NCI-H226 (cell line): ENCODE results near the gene CNPPD1.

Source experiments
- DNase-seq: peaks from one replicate; pipeline ENCODE4 v3.0.0-alpha.2; 2015

The CNPPD1 gene

GRCh38 chr2:219176818-219177551, at the start of gene CNPPD1:
TSS of gene CNPPD1 (minus strand) at chr2:219176925. CDS start at chr2:219176828, 97 bp downstream.
- DNase-seq = peak; percentile 85

GRCh38 chr2:219225350-219225749, 48.6 kb upstream of the CNPPD1 start:
- no peak for DNase-seq

- no peak for DNase-seq
Measured at GRCh38 chr2:219223831-219224610, 47.3 kb upstream of the CNPPD1 start.

DNA sequence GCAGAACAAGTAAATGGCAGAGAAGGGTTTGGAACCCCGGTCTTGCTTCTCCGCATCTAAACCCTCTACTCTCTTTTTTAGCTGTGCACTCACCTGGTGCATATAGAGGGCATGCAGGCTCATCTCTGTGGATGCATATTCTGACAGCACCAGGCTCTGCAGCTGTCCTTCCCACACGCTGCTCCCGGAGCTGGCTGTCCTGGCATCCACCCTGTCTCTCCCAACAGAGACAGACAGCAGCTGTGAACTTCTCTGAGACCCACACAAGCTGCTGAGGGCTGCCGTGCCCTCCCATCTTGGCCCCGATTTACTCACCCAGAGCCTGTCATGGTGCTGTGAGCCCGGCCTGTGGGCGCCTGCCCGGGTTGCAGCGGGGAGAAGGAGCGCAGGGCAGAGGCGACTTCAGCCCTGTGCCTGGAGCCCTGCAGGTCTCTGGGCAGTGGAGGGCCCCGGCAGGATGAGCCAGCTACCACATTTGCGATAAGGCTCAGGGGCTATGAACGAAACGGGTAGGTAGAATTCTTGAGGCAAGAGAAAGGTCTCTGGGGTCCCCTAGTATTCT, 45.3 kb upstream of the CNPPD1 start:
- no peak for DNase-seq

DNA sequence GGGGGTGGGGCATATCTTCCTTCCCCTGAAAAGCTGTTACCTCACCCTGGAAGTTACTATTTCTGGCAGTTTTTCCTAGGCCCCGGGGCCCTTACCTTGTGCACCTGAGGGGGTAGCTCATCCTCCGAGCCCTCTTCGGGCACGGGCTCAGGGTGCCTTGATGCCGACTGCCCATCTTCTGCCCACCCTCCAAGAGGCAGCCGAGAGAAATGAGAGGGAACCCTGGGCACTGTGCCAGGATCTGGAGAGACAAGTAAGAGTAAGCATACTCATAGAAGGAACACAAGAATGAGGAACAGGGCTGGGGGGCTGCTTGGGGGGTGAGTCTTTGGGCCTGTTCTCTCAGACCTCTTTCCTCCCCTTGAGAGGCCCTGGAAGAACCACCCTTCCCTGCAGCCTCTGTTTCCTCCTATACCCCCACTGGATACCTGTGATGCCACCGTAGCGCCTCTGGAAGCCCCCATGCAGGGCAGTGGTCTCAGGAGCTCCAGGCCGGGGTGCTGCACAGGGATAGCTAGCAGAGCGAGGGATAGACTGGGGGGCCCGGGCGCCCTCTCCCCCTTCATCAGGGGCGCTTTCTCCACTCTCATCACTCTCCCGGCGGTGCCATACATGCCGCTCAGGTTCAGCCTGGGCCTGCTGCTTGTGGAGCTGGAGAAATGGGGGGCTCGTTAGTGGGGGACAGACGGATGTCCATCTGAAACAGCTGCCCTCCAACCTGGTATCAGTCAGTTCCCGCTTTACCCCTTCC, 44.1 kb upstream of the CNPPD1 start:
- DNase-seq = no peak

GRCh38 chr2:219219784-219220532, 43.2 kb upstream of the CNPPD1 start:
- no peak for DNase-seq

DNA sequence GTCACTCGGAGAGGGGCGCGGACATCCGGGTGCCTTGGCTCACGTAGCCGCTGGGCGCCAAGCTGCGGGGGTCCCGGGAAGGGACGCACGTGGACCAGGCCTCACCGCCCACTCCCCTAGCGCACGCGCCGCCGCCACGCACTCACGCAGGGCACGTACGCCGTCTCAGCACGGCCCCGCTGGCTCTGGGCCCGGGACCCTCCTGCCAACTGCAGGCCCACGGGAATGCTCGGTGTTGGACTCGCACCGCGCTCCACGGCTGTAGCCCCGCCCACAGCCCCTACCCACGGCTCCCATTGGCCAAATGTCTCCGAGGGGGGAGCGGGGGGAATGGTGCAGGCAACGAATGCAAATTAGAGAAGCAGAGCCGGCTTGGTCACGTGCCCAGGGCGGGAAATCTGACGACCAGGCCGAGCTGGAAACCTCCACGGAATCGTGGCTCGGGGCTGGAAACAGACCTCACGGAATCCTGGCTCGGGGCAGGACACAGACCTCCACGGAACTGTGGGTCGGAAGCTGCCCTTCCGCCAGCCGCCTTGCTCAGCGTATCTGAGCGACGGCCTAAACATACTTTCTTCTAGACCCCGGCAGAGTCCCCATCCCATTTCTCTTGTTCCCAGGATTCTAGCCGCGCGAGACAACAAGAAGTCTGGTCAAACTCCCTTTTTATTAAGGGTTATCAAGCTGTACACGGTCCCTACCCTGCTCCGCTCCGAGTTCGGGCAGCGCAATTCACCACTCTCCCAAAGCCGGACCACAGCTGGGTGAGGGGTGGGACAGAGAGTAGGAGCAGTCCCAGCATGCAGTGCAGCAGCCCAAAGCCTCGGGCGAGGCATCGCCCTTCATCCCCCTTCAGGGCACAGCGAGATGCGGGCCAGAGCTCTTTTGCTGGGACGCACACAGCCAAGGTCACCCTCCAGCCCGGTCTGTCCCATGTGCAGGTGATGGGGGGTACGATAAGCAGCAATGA, 42.3 kb upstream of the CNPPD1 start, which contains the start of gene ABCB6:
ABCB6 (minus strand) TSS at position 227 of the 970 bp plus-strand sequence. CDS start 285 bp downstream, outside the sequence.
- peak; percentile 96 for DNase-seq

DNA sequence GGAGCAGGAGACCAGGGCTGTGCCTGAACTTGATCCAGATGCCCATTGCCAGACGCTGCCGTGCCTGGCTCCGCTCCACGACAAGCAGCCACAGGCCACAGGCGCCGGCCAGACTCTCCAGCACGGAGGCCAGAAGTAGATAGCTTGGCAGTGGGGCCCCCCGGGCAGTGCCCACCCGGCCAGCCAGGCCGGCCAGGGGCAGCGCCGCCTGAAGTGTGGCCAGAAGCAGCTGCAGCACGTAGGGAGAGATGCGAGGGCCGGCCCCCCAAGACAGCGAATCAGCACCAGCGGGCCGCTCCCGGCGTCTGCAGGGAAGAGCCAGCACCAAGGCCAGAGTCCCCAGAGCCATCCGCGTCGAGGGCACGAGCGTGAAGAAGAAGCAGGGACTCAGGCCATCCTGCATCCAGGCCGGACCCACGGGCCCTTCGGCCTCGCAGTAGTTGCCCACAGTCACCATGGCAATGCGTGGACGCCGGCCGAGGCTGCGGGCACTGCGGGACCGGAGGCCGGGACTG, 41.5 kb upstream of the CNPPD1 start:
- peak; percentile 76 for DNase-seq

DNA sequence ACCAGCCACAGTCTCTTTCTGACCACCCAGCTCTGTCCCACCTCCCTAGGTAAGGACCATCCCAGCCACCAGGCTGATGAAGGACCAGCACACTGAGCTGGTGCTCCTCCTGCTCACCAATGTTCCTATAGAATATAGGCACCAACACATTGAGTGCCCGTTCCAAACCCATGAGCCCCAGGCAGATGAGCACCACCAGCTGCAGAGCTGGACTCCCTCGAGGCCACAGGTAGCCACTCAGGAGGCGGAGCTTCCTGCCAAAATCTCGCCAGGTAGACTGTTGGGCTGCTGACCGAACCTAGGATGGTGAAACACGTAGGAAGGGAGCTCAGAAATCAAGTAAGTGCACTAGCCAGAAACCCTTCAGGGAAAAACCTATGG, 39.8 kb upstream of the CNPPD1 start:
- DNase-seq = no peak

DNA sequence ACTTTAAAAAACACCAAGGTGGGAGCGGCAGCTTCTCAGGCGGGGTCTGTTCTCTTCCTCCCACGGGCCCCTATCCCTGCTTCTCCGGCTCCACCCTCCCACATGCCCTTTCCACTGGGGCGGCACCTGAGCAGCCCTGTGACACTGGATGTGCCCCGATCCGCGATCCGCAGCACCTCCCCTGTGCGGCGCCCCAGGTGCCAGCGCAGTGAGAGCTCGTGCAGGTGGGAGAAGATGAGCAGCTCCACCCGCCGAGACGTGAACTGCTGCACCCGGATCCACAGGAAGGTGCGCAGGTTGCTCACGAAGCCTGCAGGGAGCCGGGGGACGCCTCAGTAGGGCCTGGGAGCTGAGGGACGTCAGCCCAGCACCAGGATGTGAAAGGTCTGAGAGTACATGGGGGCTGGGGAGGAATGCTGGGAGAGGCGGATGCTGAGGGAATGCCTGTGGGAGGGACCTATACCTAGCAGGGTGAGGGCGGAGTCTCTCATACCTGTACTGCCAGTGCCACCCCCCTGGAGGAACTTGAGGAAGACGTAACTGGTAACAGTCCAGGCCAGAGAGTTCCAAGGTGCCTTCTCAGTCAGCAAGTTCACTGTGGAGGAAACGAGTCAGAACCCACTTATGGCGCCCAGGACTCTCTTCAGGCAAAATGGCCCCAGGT, 39.3 kb upstream of the CNPPD1 start:
- DNase-seq = no peak

GRCh38 chr2:219214786-219215185, 38.1 kb upstream of the CNPPD1 start:
- DNase-seq = no peak

- no peak for DNase-seq
Measured at GRCh38 chr2:219214141-219214540, 37.4 kb upstream of the CNPPD1 start.

- no peak for DNase-seq
Measured at GRCh38 chr2:219213486-219214071, 36.9 kb upstream of the CNPPD1 start.

- DNase-seq = no peak
Measured at GRCh38 chr2:219213026-219213415, 36.3 kb upstream of the CNPPD1 start.

DNA sequence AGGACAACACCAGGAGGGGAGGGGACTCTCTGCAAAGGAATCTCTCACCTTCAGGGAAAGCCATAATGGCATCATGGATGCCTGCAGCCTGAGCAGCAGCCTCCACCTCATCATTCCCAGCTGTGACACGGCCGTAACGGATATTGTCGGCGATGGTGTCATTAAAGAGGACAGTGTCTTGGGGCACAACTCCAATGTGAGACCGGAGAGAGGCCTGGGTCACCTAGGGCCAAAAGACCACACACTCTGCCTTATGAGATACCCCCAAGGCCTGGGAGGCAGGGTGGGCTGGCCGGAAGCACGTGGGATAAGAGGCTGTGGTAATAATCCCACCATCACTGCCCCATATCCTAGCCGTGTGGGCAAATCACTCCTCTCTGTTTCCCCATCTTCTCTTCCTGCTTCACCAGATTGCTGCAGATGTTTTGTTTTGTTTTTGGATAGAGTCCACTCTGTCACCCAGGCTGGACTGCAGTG, 34.2 kb upstream of the CNPPD1 start:
- DNase-seq = no peak

DNA sequence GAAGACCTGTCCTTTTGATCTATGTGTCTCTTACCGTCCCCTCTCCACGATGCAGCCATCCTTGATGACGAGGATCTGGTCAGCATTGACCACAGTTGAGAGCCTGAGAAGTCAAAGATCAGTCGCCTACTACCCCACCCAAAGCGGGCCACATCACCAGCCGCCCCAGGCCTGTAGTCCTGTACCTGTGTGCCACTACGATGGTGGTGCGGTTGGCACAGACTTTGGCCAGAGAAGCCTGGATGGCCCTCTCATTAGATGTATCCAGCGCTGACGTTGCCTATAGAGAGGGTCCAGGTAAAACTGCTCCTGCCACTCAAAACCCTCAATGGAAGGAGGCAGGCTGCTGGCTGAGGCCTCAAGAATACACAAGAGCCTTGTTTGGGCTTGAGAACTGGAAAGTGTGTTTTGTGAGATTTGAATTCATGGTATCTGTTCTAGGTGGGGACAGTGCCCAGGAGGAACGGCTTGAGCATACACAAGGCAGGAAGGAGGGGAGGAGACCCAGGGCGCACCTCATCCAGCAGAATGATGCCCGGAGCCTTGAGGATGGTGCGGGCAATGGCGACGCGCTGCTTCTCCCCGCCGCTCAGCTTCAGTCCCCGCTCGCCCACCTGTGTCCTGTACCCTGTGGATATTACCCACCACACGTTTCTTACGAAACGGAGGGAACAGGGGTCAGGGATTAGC, 33.6 kb upstream of the CNPPD1 start:
- no peak for DNase-seq

DNA sequence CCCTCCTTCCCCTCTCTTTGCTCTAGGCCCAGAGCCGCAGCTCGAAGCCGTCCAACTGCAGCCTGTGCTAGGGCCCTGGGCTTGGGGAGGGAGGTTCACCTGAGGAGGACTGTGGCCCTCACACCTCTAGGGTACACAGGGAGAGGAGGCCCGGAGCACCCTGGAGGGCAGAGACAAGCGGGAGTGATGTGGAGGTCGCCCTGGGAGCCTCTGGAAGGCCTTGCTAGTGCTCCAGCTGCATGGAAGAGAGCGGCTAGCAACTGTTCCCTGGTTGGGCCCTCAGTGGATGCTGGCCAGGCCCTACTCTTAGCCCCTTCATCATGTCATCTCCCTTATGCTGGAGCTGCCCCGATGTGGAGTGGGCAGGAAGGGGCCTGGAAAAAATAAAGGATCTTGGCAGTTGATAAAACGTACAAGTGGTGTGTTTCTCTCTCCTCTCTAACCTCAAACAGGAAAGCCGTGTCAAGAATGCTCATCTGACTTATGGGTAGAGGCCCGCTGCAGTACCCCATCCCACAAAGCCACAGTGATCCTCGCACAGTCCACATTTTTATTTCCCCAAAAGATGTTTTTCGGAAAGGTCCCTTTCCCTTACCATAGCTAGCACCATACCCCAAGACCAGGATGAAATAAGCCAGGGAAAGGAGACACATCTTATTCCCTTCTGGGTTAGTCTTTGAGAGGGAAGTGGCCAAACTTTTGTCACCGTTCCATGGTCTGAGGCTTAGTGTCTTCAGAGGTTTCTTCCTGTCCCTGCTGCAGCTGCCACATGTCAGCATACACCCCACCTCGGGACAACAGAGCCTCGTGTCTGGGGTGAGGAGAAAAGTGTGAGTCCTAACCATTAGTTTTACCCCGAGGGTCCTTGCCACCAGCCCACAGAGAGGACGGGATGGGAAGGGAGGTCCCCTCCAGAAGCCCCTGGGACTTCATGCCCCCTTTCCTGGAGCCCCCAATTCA, 32.8 kb upstream of the CNPPD1 start:
- DNase-seq = no peak
